ENCODE measurements around the gene TYK2. TPM values are rescaled to one million over a fixed set of nuclear protein-coding genes. Genes with fewer than 3 reads are reported as not detected.

Gene TYK2
- total RNA-seq, 1 donor from 2014 or later, result 60.3 TPM

Small RNA genes lying within 50 kb of the gene (microRNA-seq; reads per million reads assigned to microRNA genes)
- gene MIR1181, result not detected

Other genes starting within 250 kb of the TYK2 start
- gene DNMT1, start 185.6 kb downstream of the TYK2 start, total RNA-seq, result 22.7 TPM
- 5.9 TPM for gene S1PR2, start 149.2 kb downstream of the TYK2 start, total RNA-seq
- gene MRPL4, start 128.4 kb downstream of the TYK2 start, total RNA-seq, result 72.4 TPM
- 6.4 TPM for gene ICAM1, start 109.5 kb downstream of the TYK2 start, total RNA-seq
- 0.46 TPM for gene ICAM4, start 93.6 kb downstream of the TYK2 start, total RNA-seq
- 0.11 TPM for gene ICAM5, start 90.6 kb downstream of the TYK2 start, total RNA-seq
- 0.91 TPM for gene ZGLP1, start 70.8 kb downstream of the TYK2 start, total RNA-seq
- gene FDX2, start 64.6 kb downstream of the TYK2 start, total RNA-seq, result 19.8 TPM
- gene RAVER1, start 47.0 kb downstream of the TYK2 start, total RNA-seq, result 9.9 TPM
- 31.0 TPM for gene ICAM3, start 40.9 kb downstream of the TYK2 start, total RNA-seq
- gene CDC37, start 23.0 kb upstream of the TYK2 start, total RNA-seq, result 146 TPM
- 36.8 TPM for gene PDE4A, start 40.0 kb upstream of the TYK2 start, total RNA-seq
- 78.3 TPM for gene KEAP1, start 122.8 kb upstream of the TYK2 start, total RNA-seq
- 0.13 TPM for gene S1PR5, start 136.9 kb upstream of the TYK2 start, total RNA-seq
- gene ATG4D, start 163.3 kb upstream of the TYK2 start, total RNA-seq, result 46.4 TPM
- 10.4 TPM for gene KRI1, start 185.4 kb upstream of the TYK2 start, total RNA-seq
- gene CDKN2D, start 188.4 kb upstream of the TYK2 start, total RNA-seq, result 6.9 TPM
- not detected for gene AP1M2, start 206.7 kb upstream of the TYK2 start, total RNA-seq
- 62.3 TPM for gene SLC44A2, start 245.0 kb upstream of the TYK2 start, total RNA-seq